Ishikawa (cell line): ENCODE data around the gene AUTS2.

Experiments
- CEBPB ChIP-seq: IDR thresholded peaks from 2 replicates; pipeline ENCODE4 v1.6.1; 2012
- CREB1 ChIP-seq: IDR thresholded peaks from 2 replicates; pipeline ENCODE4 v1.6.1; 2012; ENCODE audit warnings: low read depth
- EGR1 ChIP-seq: IDR thresholded peaks from 2 replicates; pipeline ENCODE4 v1.6.1; 2012
- EP300 ChIP-seq: IDR thresholded peaks from 2 replicates; pipeline ENCODE4 v1.6.1; 2012; ENCODE audit warnings: borderline replicate concordance
- FOXM1 ChIP-seq: IDR thresholded peaks from 2 replicates; pipeline ENCODE4 v1.6.1; 2012; ENCODE audit warnings: low read depth, borderline replicate concordance
- MAX ChIP-seq: IDR thresholded peaks from 2 replicates; pipeline ENCODE4 v1.6.1; 2012
- NFIC ChIP-seq: IDR thresholded peaks from 2 replicates; pipeline ENCODE4 v1.6.1; 2012
- RAD21 ChIP-seq: IDR thresholded peaks from 2 replicates; pipeline ENCODE4 v1.6.1; 2012; ENCODE audit warnings: low read depth
- REST ChIP-seq: IDR thresholded peaks from 2 replicates; pipeline ENCODE4 v1.6.1; 2012; ENCODE audit warnings: low read depth, mild to moderate bottlenecking
- TAF1 ChIP-seq: IDR thresholded peaks from 2 replicates; pipeline ENCODE4 v1.6.1; 2012; ENCODE audit warnings: low read depth, mild to moderate bottlenecking
- TCF12 ChIP-seq: IDR thresholded peaks from 2 replicates; pipeline ENCODE4 v1.6.1; 2012; ENCODE audit warnings: low read depth
- TEAD4 ChIP-seq: IDR thresholded peaks from 2 replicates; pipeline ENCODE4 v1.6.1; 2012
- USF1 ChIP-seq: IDR thresholded peaks from 2 replicates; pipeline ENCODE4 v1.6.1; 2012
- YY1 ChIP-seq: IDR thresholded peaks from 2 replicates; pipeline ENCODE4 v1.6.1; 2012; ENCODE audit warnings: low read depth
- ZBTB7A ChIP-seq: IDR thresholded peaks from 2 replicates; pipeline ENCODE4 v1.6.1; 2012; ENCODE audit warnings: low read depth

Gene AUTS2

GRCh38 chr7:70554646-70555045 is 956.4 kb downstream of the AUTS2 start:
- TF ChIP-seq YY1 (no peak), TAF1 (no peak), FOXM1 (no peak), EP300 (no peak), MAX (no peak), TEAD4 (no peak), RAD21 (no peak), ZBTB7A (no peak), TCF12 (no peak), CEBPB (no peak)

GRCh38 chr7:70556761-70557160 is 958.5 kb downstream of the AUTS2 start:
- no peak for TF ChIP-seq RAD21
- no peak for TF ChIP-seq EGR1
- no peak for TF ChIP-seq ZBTB7A
- TF ChIP-seq REST, result no peak
- TF ChIP-seq FOXM1, result no peak
- TF ChIP-seq NFIC, result no peak
- no peak for TF ChIP-seq CEBPB
- no peak for TF ChIP-seq TEAD4
- TF ChIP-seq YY1, result no peak
- TF ChIP-seq TCF12, result no peak
- TF ChIP-seq CREB1, result no peak
- no peak for TF ChIP-seq MAX
- no peak for TF ChIP-seq TAF1
- no peak for TF ChIP-seq USF1
- no peak for TF ChIP-seq EP300

- TF ChIP-seq YY1 (no peak), REST (no peak), TCF12 (no peak), MAX (no peak)
Observed at GRCh38 chr7:70557338-70557737, 959.1 kb downstream of the AUTS2 start.

GRCh38 chr7:70559815-70560214 is 961.5 kb downstream of the AUTS2 start:
- no peak for TF ChIP-seq EGR1
- TF ChIP-seq TEAD4, result no peak
- TF ChIP-seq TCF12, result no peak
- no peak for TF ChIP-seq TAF1
- TF ChIP-seq NFIC, result no peak
- no peak for TF ChIP-seq RAD21
- no peak for TF ChIP-seq YY1

- TF ChIP-seq RAD21, result no peak
- TF ChIP-seq REST, result no peak
- no peak for TF ChIP-seq NFIC
- TF ChIP-seq EP300, result no peak
- TF ChIP-seq YY1, result no peak
- no peak for TF ChIP-seq TAF1
- TF ChIP-seq FOXM1, result no peak
- TF ChIP-seq ZBTB7A, result no peak
- TF ChIP-seq CREB1, result no peak
- TF ChIP-seq USF1, result no peak
- TF ChIP-seq TCF12, result no peak
- no peak for TF ChIP-seq EGR1
- no peak for TF ChIP-seq CEBPB
- no peak for TF ChIP-seq MAX
- no peak for TF ChIP-seq TEAD4
Observed at GRCh38 chr7:70563960-70564359, 965.7 kb downstream of the AUTS2 start.
